ENCODE results near the gene FOXP4.

Gene FOXP4

GRCh38 chr6:41508479-41508878 is 37.7 kb upstream of the FOXP4 start:
- no peak overlapping the region for H3K4ac ChIP-seq (ENCODE audit: low read depth in 1 of 2, low read length in 2 of 2)
- no peak overlapping the region for H3K18ac ChIP-seq (ENCODE audit: low read depth in 1 of 2, low read length in 2 of 2)
- H2AK5ac ChIP-seq (ENCODE audit: low read length, severe bottlenecking) = no peak overlapping the region
- H3K9me3 ChIP-seq (ENCODE audit: control insufficient read depth, low read length) = no peaks in the 10 kb centered on the region
- no peak overlapping the region for H3K23ac ChIP-seq (ENCODE audit: low read length in 2 of 2)
- H2AFZ ChIP-seq (ENCODE audit: low read depth, low read length) = no peak overlapping the region
- H2BK5ac ChIP-seq (ENCODE audit: low read depth, low read length, poor library complexity, severe bottlenecking) = no peak overlapping the region
- no peak overlapping the region for H3K9ac ChIP-seq (ENCODE audit: low read length)
- H4K8ac ChIP-seq (ENCODE audit: low read length) = no peak overlapping the region
- H3K36me3 ChIP-seq (ENCODE audit: control insufficient read depth in 1 of 2, insufficient read depth in 2 of 2, low read depth in 1 of 2, low read length in 2 of 2) = no peaks in the 10 kb centered on the region
- no peak overlapping the region for H3K14ac ChIP-seq (ENCODE audit: low read length in 2 of 2)
- no peak overlapping the region for H3K4me3 ChIP-seq (ENCODE audit: insufficient read depth in 1 of 2, low read depth in 1 of 2, low read length in 2 of 2)
- no peak for DNase-seq
- peaks cover 14% of the 10 kb centered on the region for H3K4me1 ChIP-seq (ENCODE audit: control insufficient read depth, insufficient read depth, low read depth, low read length)
- no peaks in the 10 kb centered on the region for H3K79me1 ChIP-seq (replicated peaks; ENCODE audit: low read length, poor library complexity, severe bottlenecking)
- peaks cover 78 to 86% of the 10 kb centered on the region in 2 experiments for H3K27me3 ChIP-seq (ENCODE audit: control insufficient read depth in 1 of 2, insufficient read depth in 1 of 2, low read length in 2 of 2)
- no peak overlapping the region for H3K4me2 ChIP-seq (ENCODE audit: low read length, poor library complexity, severe bottlenecking)
- H4K91ac ChIP-seq (ENCODE audit: low read length) = no peak overlapping the region
- H2BK15ac ChIP-seq (ENCODE audit: low read depth, poor library complexity, severe bottlenecking) = no peak overlapping the region
- H2BK120ac ChIP-seq (ENCODE audit: low read depth, low read length) = no peak overlapping the region
- H2BK12ac ChIP-seq (ENCODE audit: low read length in 2 of 2) = no peak overlapping the region
- H3K27ac ChIP-seq (ENCODE audit: low read length, poor library complexity, severe bottlenecking) = no peak overlapping the region
- 85% methylated on average over 6 of the region's 6 CpGs for WGBS

GRCh38 chr6:41509580-41509979 is 36.6 kb upstream of the FOXP4 start:
- Histone ChIP-seq H2BK12ac (ENCODE audit: low read length in 2 of 2) (no peak overlapping the region), H3K9me3 (ENCODE audit: control insufficient read depth, low read length) (no peaks in the 10 kb centered on the region), H4K91ac (ENCODE audit: low read length) (no peak overlapping the region), H2BK5ac (ENCODE audit: low read depth, low read length, poor library complexity, severe bottlenecking) (no peak overlapping the region), H3K18ac (ENCODE audit: low read depth in 1 of 2, low read length in 2 of 2) (no peak overlapping the region), H3K27me3 (ENCODE audit: control insufficient read depth in 1 of 2, insufficient read depth in 1 of 2, low read length in 2 of 2) (peaks cover 81 to 86% of the 10 kb centered on the region in 2 experiments), H2AK5ac (ENCODE audit: low read length, severe bottlenecking) (no peak overlapping the region), H3K4ac (ENCODE audit: low read depth in 1 of 2, low read length in 2 of 2) (no peak overlapping the region), H3K23ac (ENCODE audit: low read length in 2 of 2) (no peak overlapping the region), H2BK120ac (ENCODE audit: low read depth, low read length) (no peak overlapping the region), H3K4me2 (ENCODE audit: low read length, poor library complexity, severe bottlenecking) (no peak overlapping the region), H3K79me1 (replicated peaks; ENCODE audit: low read length, poor library complexity, severe bottlenecking) (no peaks in the 10 kb centered on the region), H3K36me3 (ENCODE audit: control insufficient read depth in 1 of 2, insufficient read depth in 2 of 2, low read depth in 1 of 2, low read length in 2 of 2) (no peaks in the 10 kb centered on the region), H3K14ac (ENCODE audit: low read length in 2 of 2) (no peak overlapping the region), H3K27ac (ENCODE audit: low read length, poor library complexity, severe bottlenecking) (no peak overlapping the region), H2AFZ (ENCODE audit: low read depth, low read length) (no peak overlapping the region), H3K4me1 (ENCODE audit: control insufficient read depth, insufficient read depth, low read depth, low read length) (peaks cover 7% of the 10 kb centered on the region), H3K9ac (ENCODE audit: low read length) (no peak overlapping the region), H3K4me3 (ENCODE audit: insufficient read depth in 1 of 2, low read depth in 1 of 2, low read length in 2 of 2) (no peak overlapping the region), H4K8ac (ENCODE audit: low read length) (no peak overlapping the region), H2BK15ac (ENCODE audit: low read depth, poor library complexity, severe bottlenecking) (no peak overlapping the region)
- no peak for DNase-seq
- 26% methylated on average over 3 of the region's 5 CpGs for WGBS

GRCh38 chr6:41511443-41512060 is 34.6 kb upstream of the FOXP4 start:
- no peaks in the 10 kb centered on the region for H3K79me1 ChIP-seq (replicated peaks; ENCODE audit: low read length, poor library complexity, severe bottlenecking)
- 85% methylated on average over 7 of the region's 7 CpGs for WGBS
- no peak overlapping the region for H4K91ac ChIP-seq (ENCODE audit: low read length)
- no peaks in the 10 kb centered on the region for H3K4me1 ChIP-seq (ENCODE audit: control insufficient read depth, insufficient read depth, low read depth, low read length)
- no peaks in the 10 kb centered on the region for H3K9me3 ChIP-seq (ENCODE audit: control insufficient read depth, low read length)
- no peak overlapping the region for H2BK5ac ChIP-seq (ENCODE audit: low read depth, low read length, poor library complexity, severe bottlenecking)
- H2AK5ac ChIP-seq (ENCODE audit: low read length, severe bottlenecking) = no peak overlapping the region
- no peak overlapping the region for H3K18ac ChIP-seq (ENCODE audit: low read depth in 1 of 2, low read length in 2 of 2)
- H3K14ac ChIP-seq (ENCODE audit: low read length in 2 of 2) = no peak overlapping the region
- no peak overlapping the region for H2BK12ac ChIP-seq (ENCODE audit: low read length in 2 of 2)
- H2BK120ac ChIP-seq (ENCODE audit: low read depth, low read length) = no peak overlapping the region
- no peak overlapping the region for H3K9ac ChIP-seq (ENCODE audit: low read length)
- H3K4me3 ChIP-seq (ENCODE audit: insufficient read depth in 1 of 2, low read depth in 1 of 2, low read length in 2 of 2) = no peak overlapping the region
- H3K36me3 ChIP-seq (ENCODE audit: control insufficient read depth in 1 of 2, insufficient read depth in 2 of 2, low read depth in 1 of 2, low read length in 2 of 2) = no peaks in the 10 kb centered on the region
- DNase-seq = no peak
- no peak overlapping the region for H2AFZ ChIP-seq (ENCODE audit: low read depth, low read length)
- H2BK15ac ChIP-seq (ENCODE audit: low read depth, poor library complexity, severe bottlenecking) = no peak overlapping the region
- H3K27ac ChIP-seq (ENCODE audit: low read length, poor library complexity, severe bottlenecking) = no peak overlapping the region
- no peak overlapping the region for H3K4ac ChIP-seq (ENCODE audit: low read depth in 1 of 2, low read length in 2 of 2)
- H4K8ac ChIP-seq (ENCODE audit: low read length) = no peak overlapping the region
- H3K23ac ChIP-seq (ENCODE audit: low read length in 2 of 2) = no peak overlapping the region
- peaks cover 74 to 77% of the 10 kb centered on the region in 2 experiments for H3K27me3 ChIP-seq (ENCODE audit: control insufficient read depth in 1 of 2, insufficient read depth in 1 of 2, low read length in 2 of 2)
- no peak overlapping the region for H3K4me2 ChIP-seq (ENCODE audit: low read length, poor library complexity, severe bottlenecking)

- no peaks in the 10 kb centered on the region for H3K9me3 ChIP-seq (ENCODE audit: control insufficient read depth, low read length)
- H3K18ac ChIP-seq (ENCODE audit: low read depth in 1 of 2, low read length in 2 of 2) = no peak overlapping the region
- no peaks in the 10 kb centered on the region for H3K4me1 ChIP-seq (ENCODE audit: control insufficient read depth, insufficient read depth, low read depth, low read length)
- H3K4me3 ChIP-seq (ENCODE audit: insufficient read depth in 1 of 2, low read depth in 1 of 2, low read length in 2 of 2) = no peak overlapping the region
- no peak overlapping the region for H3K4me2 ChIP-seq (ENCODE audit: low read length, poor library complexity, severe bottlenecking)
- no peak overlapping the region for H2BK5ac ChIP-seq (ENCODE audit: low read depth, low read length, poor library complexity, severe bottlenecking)
- H3K23ac ChIP-seq (ENCODE audit: low read length in 2 of 2) = no peak overlapping the region
- no peak overlapping the region for H2AK5ac ChIP-seq (ENCODE audit: low read length, severe bottlenecking)
- no peak overlapping the region for H3K4ac ChIP-seq (ENCODE audit: low read depth in 1 of 2, low read length in 2 of 2)
- H3K79me1 ChIP-seq (replicated peaks; ENCODE audit: low read length, poor library complexity, severe bottlenecking) = no peaks in the 10 kb centered on the region
- no peak overlapping the region for H4K8ac ChIP-seq (ENCODE audit: low read length)
- WGBS = 95% methylated on average over 5 of the region's 6 CpGs
- no peak overlapping the region for H3K9ac ChIP-seq (ENCODE audit: low read length)
- H2AFZ ChIP-seq (ENCODE audit: low read depth, low read length) = no peak overlapping the region
- no peak for DNase-seq
- no peaks in the 10 kb centered on the region for H3K36me3 ChIP-seq (ENCODE audit: control insufficient read depth in 1 of 2, insufficient read depth in 2 of 2, low read depth in 1 of 2, low read length in 2 of 2)
- no peak overlapping the region for H2BK15ac ChIP-seq (ENCODE audit: low read depth, poor library complexity, severe bottlenecking)
- H2BK12ac ChIP-seq (ENCODE audit: low read length in 2 of 2) = no peak overlapping the region
- no peak overlapping the region for H4K91ac ChIP-seq (ENCODE audit: low read length)
- H3K27ac ChIP-seq (ENCODE audit: low read length, poor library complexity, severe bottlenecking) = no peak overlapping the region
- peaks cover 78 to 79% of the 10 kb centered on the region in 2 experiments for H3K27me3 ChIP-seq (ENCODE audit: control insufficient read depth in 1 of 2, insufficient read depth in 1 of 2, low read length in 2 of 2)
- no peak overlapping the region for H2BK120ac ChIP-seq (ENCODE audit: low read depth, low read length)
- no peak overlapping the region for H3K14ac ChIP-seq (ENCODE audit: low read length in 2 of 2)
Measured at GRCh38 chr6:41512146-41512701, 34.0 kb upstream of the FOXP4 start.

All from mesenchymal stem cell (in vitro differentiated cells and primary cell).